IMR-90 (cell line): ENCODE measurements around the gene RAB3A. TPM values are rescaled to one million over a fixed set of nuclear protein-coding genes. Genes with fewer than 3 reads are reported as not detected.

ENCODE experiments used
- ATAC-seq: fragments of 200-7000 bp; cut with Tn5 transposase; 2 replicates; pipeline ENCODE4 v1.9.1; 2020; ENCODE audit warnings: low read depth, mild to moderate bottlenecking, moderate library complexity
- BruUV-seq: library from RNA; stranded (reverse); fragments of 400-500 nt; replicated peaks from 2 replicates; lab custom pipeline; 2021; lab: Mats Ljungman, UMichigan
- CTCF ChIA-PET: fragments of 300-600 bp; formaldehyde crosslinking; extraction: SDS; loops from one replicate; lab custom pipeline; 2021; ENCODE audit warnings: antibody characterized with exemption; lab: Yijun Ruan, JAX
- POLR2A ChIA-PET: fragments of 300-600 bp; sonication (Branson Sonifier 250); formaldehyde crosslinking; loops from one replicate; lab custom pipeline; 2022; ENCODE audit warnings: antibody characterized with exemption; ENCODE audit not compliant: unreplicated experiment; lab: Charles Lee
- DNase-seq: peaks from one replicate; pipeline ENCODE4 v3.0.0; 2013
- H2AFZ ChIP-seq: replicated peaks from 2 replicates; pipeline ENCODE3; 2013; ENCODE audit warnings: low read length, mild to moderate bottlenecking; ENCODE audit not compliant: poor library complexity
- H2AK5ac ChIP-seq: 2 replicates; pipeline ENCODE4 v1.6.1; 2013; ENCODE audit warnings: low read depth, low read length, inconsistent platforms
- H2AK9ac ChIP-seq: replicated peaks from 2 replicates; pipeline ENCODE3; 2013; ENCODE audit warnings: mild to moderate bottlenecking, low read depth, low read length, moderate library complexity; ENCODE audit not compliant: poor library complexity
- H2BK120ac ChIP-seq: 2 replicates; pipeline ENCODE4 v1.6.1; 2013; ENCODE audit warnings: low read depth, low read length, inconsistent platforms
- H2BK15ac ChIP-seq: 3 replicates; pipeline ENCODE4 v1.6.1; 2013; ENCODE audit warnings: low read depth, low read length, inconsistent platforms
- H2BK20ac ChIP-seq: 2 replicates; pipeline ENCODE4 v1.6.1; 2013; ENCODE audit warnings: low read depth, mild to moderate bottlenecking, inconsistent platforms, low read length, moderate library complexity
- H2BK5ac ChIP-seq: 2 replicates; pipeline ENCODE4 v1.6.1; 2013; ENCODE audit warnings: mild to moderate bottlenecking, low read depth, low read length, inconsistent platforms; ENCODE audit not compliant: poor library complexity, severe bottlenecking
- H3K14ac ChIP-seq: replicated peaks from 2 replicates; pipeline ENCODE4 v1.6.1; 2013; ENCODE audit warnings: low read depth, low read length, inconsistent platforms
- H3K18ac ChIP-seq: 2 replicates; pipeline ENCODE4 v1.6.1; 2013; ENCODE audit warnings: low read depth, low read length, control low read depth
- H3K23ac ChIP-seq: 2 replicates; pipeline ENCODE4 v1.6.1; 2013; ENCODE audit warnings: low read depth, low read length, inconsistent platforms
- H3K27ac ChIP-seq: 2 replicates; pipeline ENCODE4 v1.5.1; 2013; ENCODE audit warnings: mild to moderate bottlenecking, control low read depth, low read length; ENCODE audit not compliant: insufficient read depth
- H3K27me3 ChIP-seq: 2 replicates; pipeline ENCODE4 v1.6.1; 2013; ENCODE audit warnings: low read length; ENCODE audit not compliant: control insufficient read depth, insufficient read depth
- H3K36me3 ChIP-seq: 2 replicates; pipeline ENCODE4 v1.6.1; 2013; ENCODE audit warnings: low read length, mixed read lengths; ENCODE audit not compliant: control insufficient read depth, insufficient read depth
- H3K4ac ChIP-seq: 2 replicates; pipeline ENCODE4 v1.6.1; 2013; ENCODE audit warnings: low read depth, low read length, inconsistent platforms
- H3K4me1 ChIP-seq: 2 replicates; pipeline ENCODE4 v1.6.1; 2013; ENCODE audit warnings: low read length, mixed read lengths; ENCODE audit not compliant: control insufficient read depth, insufficient read depth
- H3K4me2 ChIP-seq: 2 replicates; pipeline ENCODE4 v1.6.1; 2013; ENCODE audit warnings: low read depth, mild to moderate bottlenecking, control low read depth, low read length, moderate library complexity
- H3K4me3 ChIP-seq: 2 replicates; pipeline ENCODE4 v1.5.1; 2013; ENCODE audit warnings: low read depth, mild to moderate bottlenecking, control low read depth, low read length, moderate library complexity; ENCODE audit not compliant: insufficient read depth
- H3K56ac ChIP-seq: 2 replicates; pipeline ENCODE4 v1.6.1; 2013; ENCODE audit warnings: low read length, inconsistent platforms; ENCODE audit not compliant: insufficient read depth; ENCODE audit errors: extremely low read depth
- H3K79me1 ChIP-seq, 2 experiments: 2 replicates each; pipeline ENCODE4 v1.6.1; 2013; ENCODE audit warnings: low read length in 2 of 2, inconsistent platforms in 1 of 2, low read depth in 1 of 2
- H3K9ac ChIP-seq: 2 replicates; pipeline ENCODE4 v1.6.1; 2013; ENCODE audit warnings: low read depth, low read length, control low read depth
- H3K9me1 ChIP-seq: 2 replicates; pipeline ENCODE4 v1.6.1; 2013; ENCODE audit warnings: low read length, inconsistent platforms; ENCODE audit not compliant: insufficient read depth
- H3K9me3 ChIP-seq: 2 replicates; pipeline ENCODE4 v1.6.1; 2013; ENCODE audit warnings: low read length; ENCODE audit not compliant: control insufficient read depth, insufficient read depth
- H4K20me1 ChIP-seq: 2 replicates; pipeline ENCODE4 v1.6.1; 2013; ENCODE audit warnings: low read length, inconsistent platforms; ENCODE audit not compliant: insufficient read depth
- H4K5ac ChIP-seq: 2 replicates; pipeline ENCODE4 v1.6.1; 2013; ENCODE audit warnings: mild to moderate bottlenecking, low read depth, low read length, control low read depth
- H4K8ac ChIP-seq, 2 experiments: 2 replicates each; pipeline ENCODE4 v1.6.1; 2013; ENCODE audit warnings: low read depth in 2 of 2, low read length in 2 of 2, control low read depth in 1 of 2, inconsistent platforms in 1 of 2
- H4K91ac ChIP-seq: 2 replicates; pipeline ENCODE4 v1.6.1; 2013; ENCODE audit warnings: low read depth, low read length, inconsistent platforms; ENCODE audit not compliant: insufficient read depth
- BHLHE40 ChIP-seq: fragments of 150-350 bp; IDR thresholded peaks from 2 replicates; pipeline ENCODE4 v1.6.1; 2016; ENCODE audit warnings: mild to moderate bottlenecking, low read depth, low read length
- CHD1 ChIP-seq: IDR thresholded peaks from 2 replicates; pipeline ENCODE4 v1.6.1; 2012; ENCODE audit warnings: low read depth, low read length, improper control_type of control experiment
- CTCF ChIP-seq: conservative IDR thresholded peaks from 2 replicates; pipeline ENCODE4 v1.5.1; 2012; ENCODE audit warnings: mild to moderate bottlenecking, low read depth, low read length, improper control_type of control experiment
- ELK1 ChIP-seq: fragments of 150-350 bp; IDR thresholded peaks from 2 replicates; pipeline ENCODE4 v1.6.1; 2016; ENCODE audit warnings: low read depth, mild to moderate bottlenecking, low read length, moderate library complexity, borderline replicate concordance
- FOS ChIP-seq: fragments of 150-350 bp; IDR thresholded peaks from 2 replicates; pipeline ENCODE4 v1.6.1; 2016; ENCODE audit warnings: low read depth, low read length
- MAFK ChIP-seq: IDR thresholded peaks from 2 replicates; pipeline ENCODE4 v1.6.1; 2012; ENCODE audit warnings: low read depth, low read length, improper control_type of control experiment
- MAZ ChIP-seq: IDR thresholded peaks from 2 replicates; pipeline ENCODE4 v1.6.1; 2012; ENCODE audit warnings: low read depth, mild to moderate bottlenecking, low read length, improper control_type of control experiment, moderate library complexity, borderline replicate concordance
- MXI1 ChIP-seq: IDR thresholded peaks from 2 replicates; pipeline ENCODE4 v1.6.1; 2012; ENCODE audit warnings: low read depth, mild to moderate bottlenecking, low read length, moderate library complexity, borderline replicate concordance
- NFE2L2 ChIP-seq: fragments of 150-350 bp; IDR thresholded peaks from 2 replicates; pipeline ENCODE4 v1.6.1; 2016; ENCODE audit warnings: low read depth, mild to moderate bottlenecking, low read length
- POLR2A ChIP-seq: IDR thresholded peaks from 2 replicates; pipeline ENCODE4 v1.6.1; 2012; ENCODE audit warnings: mild to moderate bottlenecking, low read depth, low read length
- RAD21 ChIP-seq: IDR thresholded peaks from 2 replicates; pipeline ENCODE4 v1.6.1; 2012; ENCODE audit warnings: low read length, improper control_type of control experiment
- RCOR1 ChIP-seq: IDR thresholded peaks from 2 replicates; pipeline ENCODE4 v1.6.1; 2012; ENCODE audit warnings: mild to moderate bottlenecking, low read length, improper control_type of control experiment; ENCODE audit not compliant: insufficient replicate concordance
- RFX5 ChIP-seq: IDR thresholded peaks from 2 replicates; pipeline ENCODE4 v1.8.0; 2012; ENCODE audit warnings: low read depth, mild to moderate bottlenecking, low read length, moderate library complexity
- SMC3 ChIP-seq: fragments of 150-350 bp; IDR thresholded peaks from 2 replicates; pipeline ENCODE4 v1.6.1; 2016; ENCODE audit warnings: low read depth, mild to moderate bottlenecking, antibody characterized with exemption, low read length, moderate library complexity
- USF2 ChIP-seq: fragments of 150-350 bp; IDR thresholded peaks from 2 replicates; pipeline ENCODE4 v1.6.1; 2017; ENCODE audit warnings: mild to moderate bottlenecking, antibody characterized with exemption, low read length, low read depth
- WGBS, 2 experiments: methylation state at CpG; one replicate each; pipeline versions ENCODE4 v1.1.5 to v1.1.7; 2013; ENCODE audit warnings: missing lambda C conversion rate in 2 of 2; ENCODE audit not compliant: insufficient read length in 1 of 2; ENCODE audit errors: extremely low coverage in 2 of 2; 5-methylcytosine and 5-hydroxymethylcytosine counted together
- dilution Hi-C: fragments of 300-500 bp; cut with HindIII; formaldehyde crosslinking; loops from one replicate; pipeline ENCODE4 v1.14.3; 2018; ENCODE audit warnings: low sequenced_read_pairs; ENCODE audit not compliant: unreplicated experiment
- in situ Hi-C: fragments of 300-500 bp; cut with MboI; formaldehyde crosslinking; loops from 3 replicates; pipeline ENCODE4 v1.14.3; 2019; ENCODE audit warnings: low sequenced_read_pairs, inconsistent platforms, mixed read lengths
- intact Hi-C: fragments of 100-400 bp; cut with micrococcal nuclease; formaldehyde crosslinking; loops from 2 replicates; pipeline ENCODE4 v1.10.0; 2022
- polyA plus RNA-seq, 3 experiments: library from polyadenylated mRNA; depleted of rRNA; stranded (reverse); fragments of >200 nt; gene quantifications; 2 replicates each; pipeline ENCODE4 v1.2.3, GENCODE V29; 2012; ENCODE audit warnings: low replicate concordance in 1 of 3
- total RNA-seq: library from RNA; depleted of rRNA; stranded (reverse); fragments of >200 nt; gene quantifications from 2 replicates; pipeline ENCODE4 v1.2.3, GENCODE V29; 2012

Gene RAB3A
- total and polyA plus RNA-seq, 2 of the 4 experiments (the other 2 are of a cell fraction), result 3.0 to 13.6 TPM

- Histone ChIP-seq H4K5ac (no peak overlapping the region; the same call in 1 of the 2 replicates), H4K91ac (no peak overlapping the region), H2AK5ac (peak overlapping the region; percentile 71; the same call in 1 of the 2 replicates), H3K9me1 (peaks cover 8% of the 10 kb centered on the region; the same call in 1 of the 2 replicates), H2AK9ac (peak overlapping the region; percentile 79), H2BK120ac (no peak overlapping the region), H4K20me1 (peaks cover 8% of the 10 kb centered on the region), H3K18ac (no peak overlapping the region), H3K79me1 (peaks cover 7 to 15% of the 10 kb centered on the region in 2 experiments; a peak in 3 of 4 replicates), H4K8ac (peak overlapping the region in 1 of 2 experiments; percentile 57; a peak in 1 of 4 replicates), H3K4me1 (peaks cover 8% of the 10 kb centered on the region), H2AFZ (peak overlapping the region; percentile 84), H3K27ac (no peak overlapping the region), H3K23ac (no peak overlapping the region; the same call in 1 of the 2 replicates), H3K36me3 (peaks cover 25% of the 10 kb centered on the region), H3K56ac (no peak overlapping the region), H2BK20ac (no peak overlapping the region), H3K4me2 (peak overlapping the region; percentile 90; the same call in 1 of the 2 replicates), H3K4ac (no peak overlapping the region), H3K4me3 (no peak overlapping the region; the same call in 1 of the 2 replicates), H3K9me3 (no peaks in the 10 kb centered on the region), H2BK15ac (no peak overlapping the region), H3K27me3 (no peaks in the 10 kb centered on the region), H3K9ac (no peak overlapping the region), H2BK5ac (no peak overlapping the region), H3K14ac (no peak overlapping the region)
- in situ Hi-C loops, result loop anchor here (5.0 to 10.0 kb wide), 3 partner anchors 48 to 220 kb away; partner anchors contain the start of genes LSM4 and SSBP4
- ATAC-seq, result no peak
- ChIA-PET POLR2A (no interaction called here), CTCF (no interaction called here)
- 68% methylated on average over 3 of the region's 27 CpGs; no CpG with 5 or more reads in 1 of the 2 experiments for WGBS, 2 experiments
- BruUV-seq, result no TSS peak
- intact Hi-C loops, result no loop called here
- dilution Hi-C loops, result no loop called here
- DNase-seq, result peak; percentile 34
- TF ChIP-seq MAZ, result no peak; the same call in 1 of the 2 replicates
- TF ChIP-seq MXI1, result no peak
- TF ChIP-seq NFE2L2, result no peak
- no peak for TF ChIP-seq POLR2A
- no peak for TF ChIP-seq SMC3
- no peak for TF ChIP-seq BHLHE40
- TF ChIP-seq FOS, result no peak
- no peak for TF ChIP-seq CHD1
- TF ChIP-seq RCOR1, result no peak
- TF ChIP-seq MAFK, result no peak
- no peak for TF ChIP-seq RFX5
- TF ChIP-seq ELK1, result no peak
- no peak for TF ChIP-seq RAD21
- no peak for TF ChIP-seq USF2
- TF ChIP-seq CTCF, result no peak
Observed at GRCh38 chr19:18194554-18195238, 9.1 kb downstream of the RAB3A start.
